Esophagus muscularis mucosa (tissue), 4 donors: ENCODE results near the gene B4GALT1. TPM values are rescaled to one million over a fixed set of nuclear protein-coding genes. Genes with fewer than 3 reads are reported as not detected.

Experiments used
- DNase-seq: peaks from one replicate; pipeline ENCODE4 v3.0.0-alpha.2; 2017; ENCODE audit errors: extremely low spot score
- H3K27ac ChIP-seq, 4 donors: fragments of 200-600 bp; sonication (generic); replicated peaks in 1 of 4; 1 replicate in 3 of 4; 2 replicates in 1 of 4; pipeline ENCODE4 v1.5.1; 2016 to 2019; ENCODE audit warnings: mild to moderate bottlenecking in 1 of 4
- H3K27me3 ChIP-seq, 4 donors: fragments of 200-600 bp; sonication (generic); one replicate each; pipeline versions ENCODE4 v1.5.1 to v1.6.0; 2016 to 2019
- H3K36me3 ChIP-seq, 4 donors: fragments of 200-600 bp; sonication (generic); one replicate each; pipeline ENCODE4 v1.5.1; 2016 to 2019
- H3K4me1 ChIP-seq, 4 donors: fragments of 200-600 bp; sonication (generic); one replicate each; pipeline ENCODE4 v1.5.1; 2016 to 2019
- H3K4me3 ChIP-seq, 4 donors: fragments of 200-600 bp; sonication (generic); 1 replicate in 2 of 4; 2 replicates in 2 of 4; pipeline ENCODE4 v1.5.1; 2016 to 2019; ENCODE audit warnings: mild to moderate bottlenecking in 4 of 4, moderate library complexity in 1 of 4
- H3K9me3 ChIP-seq, 4 donors: fragments of 200-600 bp; sonication (generic); 1 replicate in 3 of 4; 2 replicates in 1 of 4; pipeline ENCODE4 v1.5.1; 2016 to 2019
- EP300 ChIP-seq: sonication (generic); formaldehyde crosslinking; IDR thresholded peaks from one replicate; pipeline ENCODE4 v1.6.1; 2017; ENCODE audit warnings: antibody characterized with exemption
- POLR2A ChIP-seq: fragments of 450-650 bp; IDR thresholded peaks from one replicate; pipeline ENCODE4 v1.6.1; 2017; ENCODE audit warnings: antibody characterized with exemption, moderate library complexity, mild to moderate bottlenecking, low read depth
- POLR2AphosphoS5 ChIP-seq, 2 donors: sonication (generic); formaldehyde crosslinking; IDR thresholded peaks; one replicate each; pipeline ENCODE4 v1.6.1; 2017; ENCODE audit warnings: antibody characterized with exemption in 2 of 2
- WGBS: methylation state at CpG from one replicate; pipeline ENCODE4 v1.1.5; 2018; 5-methylcytosine and 5-hydroxymethylcytosine counted together
- intact Hi-C: fragments of 100-400 bp; cut with DNase I; formaldehyde crosslinking; loops from one replicate; pipeline ENCODE4 v1.15.1; 2023
- total RNA-seq, 4 donors: library from RNA; depleted of rRNA; stranded (reverse); fragments of >200 nt; gene quantifications; one replicate each; pipeline versions ENCODE4 v1.1.0 to v1.2.1, GENCODE V29; 2016
- TF ChIP-seq, protein P1 (sequence below), 3 experiments: fragments of 200-600 bp in 2 of 3; fragments of 450-650 bp in 1 of 3; sonication (generic) in 2 of 3; IDR thresholded peaks; one replicate each; pipeline ENCODE4 v1.5.1; 2017 to 2019; ENCODE audit warnings: antibody characterized with exemption in 3 of 3, mild to moderate bottlenecking in 2 of 3, moderate library complexity in 1 of 3

Gene B4GALT1
- total RNA-seq, 4 donors from 2014 or later: 24.5 to 39.6 (median 37.8) TPM

- Histone ChIP-seq H3K4me3 (no peak overlapping the region), H3K4me1 (peaks cover 31 to 52% (median 42%) of the 10 kb centered on the region in 4 donors), H3K36me3 (no peaks in the 10 kb centered on the region), H3K27me3 (no peaks in the 10 kb centered on the region), H3K9me3 (no peaks in the 10 kb centered on the region), H3K27ac (no peak overlapping the region)
- DNase-seq: no peak
- 93% methylated on average over 11 of the region's 11 CpGs for WGBS
- intact Hi-C loops: no loop called here
- TF ChIP-seq POLR2A (no peak), POLR2AphosphoS5 (IDR thresholded peaks at IDR 0.05) (no peak), EP300 (no peak)
- TF ChIP-seq, protein P1, sequence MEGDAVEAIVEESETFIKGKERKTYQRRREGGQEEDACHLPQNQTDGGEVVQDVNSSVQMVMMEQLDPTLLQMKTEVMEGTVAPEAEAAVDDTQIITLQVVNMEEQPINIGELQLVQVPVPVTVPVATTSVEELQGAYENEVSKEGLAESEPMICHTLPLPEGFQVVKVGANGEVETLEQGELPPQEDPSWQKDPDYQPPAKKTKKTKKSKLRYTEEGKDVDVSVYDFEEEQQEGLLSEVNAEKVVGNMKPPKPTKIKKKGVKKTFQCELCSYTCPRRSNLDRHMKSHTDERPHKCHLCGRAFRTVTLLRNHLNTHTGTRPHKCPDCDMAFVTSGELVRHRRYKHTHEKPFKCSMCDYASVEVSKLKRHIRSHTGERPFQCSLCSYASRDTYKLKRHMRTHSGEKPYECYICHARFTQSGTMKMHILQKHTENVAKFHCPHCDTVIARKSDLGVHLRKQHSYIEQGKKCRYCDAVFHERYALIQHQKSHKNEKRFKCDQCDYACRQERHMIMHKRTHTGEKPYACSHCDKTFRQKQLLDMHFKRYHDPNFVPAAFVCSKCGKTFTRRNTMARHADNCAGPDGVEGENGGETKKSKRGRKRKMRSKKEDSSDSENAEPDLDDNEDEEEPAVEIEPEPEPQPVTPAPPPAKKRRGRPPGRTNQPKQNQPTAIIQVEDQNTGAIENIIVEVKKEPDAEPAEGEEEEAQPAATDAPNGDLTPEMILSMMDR (IDR thresholded peaks at IDR 0.05): no peak
Observed at GRCh38 chr9:33185406-33185805, 18.3 kb upstream of the B4GALT1 start.

GRCh38 chr9:33184963-33185362, 17.8 kb upstream of the B4GALT1 start:
- Histone ChIP-seq H3K4me1 (peaks cover 31 to 52% (median 42%) of the 10 kb centered on the region in 4 donors), H3K4me3 (no peak overlapping the region), H3K9me3 (no peaks in the 10 kb centered on the region), H3K27ac (no peak overlapping the region), H3K27me3 (no peaks in the 10 kb centered on the region), H3K36me3 (no peaks in the 10 kb centered on the region)
- no peak for DNase-seq
- TF ChIP-seq, protein P1 (IDR thresholded peaks at IDR 0.05): no peak
- no peak for TF ChIP-seq POLR2AphosphoS5 (IDR thresholded peaks at IDR 0.05)
- TF ChIP-seq POLR2A: no peak
- TF ChIP-seq EP300: no peak
- intact Hi-C loops: no loop called here
- WGBS: 47% methylated on average over 2 of the region's 2 CpGs

DNA sequence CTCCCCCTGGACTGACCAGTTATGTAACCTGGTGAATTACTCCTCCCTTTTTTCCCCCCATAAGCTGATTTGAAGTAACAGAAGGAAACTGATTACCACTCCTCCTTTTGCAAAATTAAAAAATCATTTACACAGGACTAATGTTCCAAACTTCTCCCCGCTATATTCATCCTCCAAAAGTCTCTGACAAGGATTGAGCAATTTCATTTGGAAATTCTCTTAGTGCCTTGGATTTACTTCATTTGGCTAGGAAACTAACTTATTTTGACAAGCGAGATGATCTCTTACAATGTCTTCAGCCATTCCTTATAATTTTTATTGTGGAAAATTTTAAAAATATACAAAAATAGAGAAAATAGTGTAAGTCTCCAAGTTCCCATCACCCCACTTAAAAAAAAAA, 15.4 kb upstream of the B4GALT1 start:
- no peak overlapping the region for H3K4me3 ChIP-seq
- H3K27me3 ChIP-seq: no peaks in the 10 kb centered on the region
- H3K27ac ChIP-seq: no peak overlapping the region
- no peak for TF ChIP-seq POLR2AphosphoS5 (IDR thresholded peaks at IDR 0.05)
- TF ChIP-seq, protein P1 (IDR thresholded peaks at IDR 0.05): no peak
- no peak for TF ChIP-seq POLR2A
- no peak for TF ChIP-seq EP300
- DNase-seq: no peak
- H3K9me3 ChIP-seq: no peaks in the 10 kb centered on the region
- peaks cover 22 to 30% (median 27%) of the 10 kb centered on the region in 4 donors for H3K4me1 ChIP-seq
- no peaks in the 10 kb centered on the region for H3K36me3 ChIP-seq
- intact Hi-C loops: no loop called here
- 81% methylated on average over 2 of the region's 2 CpGs for WGBS

- intact Hi-C loops: no loop called here
- Histone ChIP-seq H3K4me3 (no peak overlapping the region), H3K27ac (no peak overlapping the region), H3K36me3 (no peaks in the 10 kb centered on the region), H3K27me3 (no peaks in the 10 kb centered on the region), H3K4me1 (peaks cover 5 to 12% (median 8%) of the 10 kb centered on the region in 4 donors), H3K9me3 (no peaks in the 10 kb centered on the region)
- TF ChIP-seq POLR2AphosphoS5 (IDR thresholded peaks at IDR 0.05) (no peak), POLR2A (no peak), EP300 (no peak)
- TF ChIP-seq, protein P1 (IDR thresholded peaks at IDR 0.05): no peak
- DNase-seq: no peak
- 75% methylated on average over 8 of the region's 8 CpGs for WGBS
Observed at GRCh38 chr9:33180526-33181184, 13.5 kb upstream of the B4GALT1 start.
